AML-193 (cell line): ENCODE data around the gene OTX1.
A peak's percentile ranks its signal among the peaks of the same experiment; 100 is the strongest.
"Not testable (repeated sequence)": the region's sequence is repeated elsewhere in the genome, so short reads cannot be mapped to it uniquely, and the experiment has no call there.

Source experiments
- DNase-seq, 2 experiments: peaks; one replicate each; lab custom pipeline; 2025; lab: John Stamatoyannopoulos, UW

The OTX1 gene

DNA sequence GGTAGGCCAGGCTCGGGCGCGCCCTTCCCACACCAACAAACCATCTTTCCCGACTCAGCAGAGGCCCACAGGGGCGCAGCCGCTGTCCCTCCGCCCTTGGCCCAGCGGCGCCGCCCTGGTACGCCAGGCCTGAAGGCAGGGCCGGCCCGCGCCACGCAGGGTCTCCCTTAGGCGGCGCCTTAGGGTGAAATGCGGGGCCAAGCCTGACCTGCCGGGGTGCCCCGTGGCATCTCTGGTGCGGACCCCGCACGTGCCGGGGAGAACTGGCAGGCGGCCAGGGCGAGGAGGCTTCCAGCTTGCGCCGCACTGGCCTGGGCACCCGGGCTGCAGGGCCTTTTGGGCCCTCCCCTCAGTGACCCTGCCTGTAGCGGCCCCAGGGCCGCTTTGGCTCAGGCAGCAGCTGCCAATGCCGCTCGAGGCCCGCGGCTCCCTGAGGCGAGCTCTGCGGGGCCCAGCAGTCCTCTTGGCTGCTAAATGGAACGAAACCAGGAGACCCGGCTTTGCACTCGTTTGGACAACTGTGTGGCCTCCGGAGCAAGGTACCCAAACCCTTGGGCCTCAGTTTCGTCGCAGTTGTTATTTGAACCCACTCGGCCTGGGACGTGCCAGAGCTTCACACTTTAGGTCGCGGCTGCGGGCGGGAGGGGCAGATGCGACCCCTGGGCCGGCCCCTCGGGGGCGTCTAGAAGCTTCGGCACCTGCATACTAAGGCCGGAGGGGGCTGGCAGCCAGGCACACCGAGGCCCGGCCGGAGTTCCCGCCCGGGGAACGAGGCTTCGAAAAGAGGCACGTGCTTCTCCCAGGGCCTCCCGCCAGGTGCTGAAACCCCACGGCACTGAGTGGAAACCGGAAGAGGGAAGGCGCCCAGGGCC lies 8.5 kb downstream of the OTX1 start:
- DNase-seq: no peak

GRCh38 chr2:63059793-63060471 lies 9.3 kb downstream of the OTX1 start:
- DNase-seq: no peak

DNA sequence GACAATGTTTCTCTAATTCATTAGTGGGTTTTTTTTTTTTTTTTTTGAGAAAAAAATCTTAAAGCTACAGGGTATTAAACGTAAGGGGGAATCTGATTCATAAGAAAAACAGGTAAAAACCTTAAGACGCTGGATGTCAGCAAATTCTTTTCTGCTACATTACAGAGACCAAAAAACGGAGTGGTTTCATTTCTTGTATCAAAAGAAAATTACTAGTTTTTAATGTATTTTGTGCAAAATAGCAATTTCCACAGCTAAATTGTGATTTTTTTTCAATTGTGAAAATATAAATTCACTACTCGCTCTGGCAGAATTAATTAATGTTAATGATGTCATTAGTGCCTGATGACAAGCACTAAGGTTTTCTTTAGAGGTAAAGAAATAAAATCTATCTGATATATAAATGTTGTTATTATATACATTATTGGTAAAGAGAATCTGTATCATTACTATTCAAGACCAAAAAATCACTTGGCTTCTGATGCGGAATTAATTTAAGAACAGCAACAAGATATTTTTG lies 9.9 kb downstream of the OTX1 start:
- no peak for DNase-seq

DNA sequence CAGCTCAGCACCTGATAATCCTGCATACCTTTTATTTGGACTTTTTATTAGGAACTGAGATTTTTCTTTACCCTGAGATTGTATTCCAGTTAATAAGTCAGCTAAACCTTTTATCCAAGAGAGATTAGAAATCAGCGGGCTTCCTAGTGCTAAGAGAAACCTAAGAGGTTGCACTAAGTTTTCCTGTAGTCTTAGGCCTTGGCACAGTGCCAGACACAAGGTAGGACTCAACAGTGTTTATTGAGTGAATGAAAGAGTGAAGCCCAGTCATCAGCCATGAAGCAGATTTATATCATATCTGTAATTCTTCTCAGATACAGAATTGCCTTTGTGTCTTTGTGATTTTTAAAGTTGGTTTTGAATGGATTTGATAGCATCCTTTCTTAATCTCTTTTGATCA lies 13.6 kb downstream of the OTX1 start:
- DNase-seq: no peak

DNA sequence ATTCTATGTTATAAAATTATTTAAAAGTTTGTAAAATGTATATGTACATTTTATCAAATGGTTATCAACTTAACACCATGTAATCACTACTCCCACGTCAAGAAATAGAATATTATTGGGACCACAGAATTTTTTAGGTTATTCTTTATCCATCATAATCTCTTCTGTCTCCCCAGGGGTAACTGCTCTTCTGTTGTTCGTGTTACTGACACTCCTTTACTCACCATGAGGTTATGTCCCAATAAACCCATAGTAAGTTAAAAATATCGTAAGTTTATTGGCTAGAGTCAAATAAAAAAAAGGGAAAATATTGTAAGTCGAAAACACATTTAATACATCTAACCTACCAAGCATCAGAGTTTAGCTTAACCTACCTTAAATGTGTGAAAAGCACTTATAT lies 14.0 kb downstream of the OTX1 start:
- DNase-seq: no peak

DNA sequence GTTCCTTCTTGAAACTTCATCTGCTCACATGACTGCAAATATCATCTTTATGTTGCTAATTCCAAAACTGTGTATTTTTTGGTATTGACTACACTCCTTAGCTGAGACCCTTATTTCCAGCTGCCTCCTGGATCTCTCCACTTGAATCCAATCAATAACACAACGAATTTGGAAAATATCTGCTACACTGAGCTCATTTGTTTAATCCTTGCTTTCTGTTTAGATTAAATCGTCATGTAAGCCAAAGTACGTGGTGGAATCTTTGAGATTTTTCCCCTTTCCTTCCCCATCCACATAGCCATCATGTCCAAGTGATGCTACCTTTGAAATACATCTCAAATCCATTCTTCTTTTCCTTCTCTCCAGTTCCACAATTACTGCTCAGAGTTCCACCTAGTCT lies 15.6 kb downstream of the OTX1 start:
- DNase-seq: no peak

GRCh38 chr2:63066838-63067237 lies 16.2 kb downstream of the OTX1 start:
- no peak for DNase-seq

GRCh38 chr2:63071664-63072063 lies 21.0 kb downstream of the OTX1 start:
- DNase-seq: no peak

- no peak for DNase-seq
Observed at GRCh38 chr2:63073994-63074393, 23.4 kb downstream of the OTX1 start.

DNA sequence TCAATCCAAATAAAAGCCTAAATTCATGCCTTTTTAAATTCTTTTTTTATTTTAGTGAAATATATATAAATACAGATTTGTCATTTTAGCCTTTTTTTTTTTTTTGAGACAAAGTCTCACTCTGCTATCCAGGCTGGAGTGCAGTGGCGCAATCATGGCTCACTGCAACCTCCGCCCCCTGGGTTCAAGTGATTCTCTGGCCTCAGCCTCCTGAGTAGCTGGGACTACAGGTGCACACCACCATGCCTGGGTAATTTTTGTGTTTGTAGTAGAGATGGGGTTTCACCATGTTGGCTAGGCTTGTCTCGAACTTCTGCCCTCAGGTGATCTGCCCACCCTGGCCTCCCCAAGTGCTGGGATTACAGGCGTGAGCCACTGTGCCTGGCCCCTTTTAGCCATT lies 23.8 kb downstream of the OTX1 start:
- DNase-seq: not testable (repeated sequence)

DNA sequence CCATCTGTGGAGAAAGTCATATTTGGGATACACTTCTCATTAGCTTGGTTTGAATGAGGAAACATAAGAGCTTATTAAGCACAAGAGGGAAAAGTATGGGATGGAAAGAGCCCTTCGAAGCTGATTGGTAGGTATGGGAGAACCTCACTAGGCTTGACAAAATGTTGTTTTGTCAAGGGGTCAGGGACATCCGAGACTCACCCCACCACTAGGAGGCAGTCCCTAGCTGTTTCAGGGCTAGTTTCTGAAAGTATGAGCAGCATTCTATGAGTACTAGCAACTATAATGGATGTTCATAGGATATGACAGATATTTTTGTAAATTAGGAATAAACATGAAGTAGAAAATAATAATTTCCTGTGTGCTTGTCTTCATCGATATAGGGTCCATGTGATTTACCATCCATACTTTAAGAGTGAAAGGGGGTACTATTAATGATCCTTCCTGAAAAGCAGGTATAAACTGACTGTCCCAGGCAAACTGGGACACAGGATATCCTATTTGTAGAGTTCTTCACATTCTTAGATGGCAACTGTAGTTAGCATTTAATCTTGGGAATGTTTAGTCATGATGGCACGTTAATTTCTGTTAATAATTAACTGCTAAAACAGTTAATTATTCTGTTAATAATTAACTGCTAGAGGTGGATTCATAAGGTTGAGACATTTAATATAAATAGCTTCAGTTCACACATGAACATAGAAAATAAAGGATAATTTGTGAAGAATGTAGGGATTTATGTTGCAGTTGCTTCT lies 28.4 kb downstream of the OTX1 start:
- peak; percentile 49 to 61 for DNase-seq

DNA sequence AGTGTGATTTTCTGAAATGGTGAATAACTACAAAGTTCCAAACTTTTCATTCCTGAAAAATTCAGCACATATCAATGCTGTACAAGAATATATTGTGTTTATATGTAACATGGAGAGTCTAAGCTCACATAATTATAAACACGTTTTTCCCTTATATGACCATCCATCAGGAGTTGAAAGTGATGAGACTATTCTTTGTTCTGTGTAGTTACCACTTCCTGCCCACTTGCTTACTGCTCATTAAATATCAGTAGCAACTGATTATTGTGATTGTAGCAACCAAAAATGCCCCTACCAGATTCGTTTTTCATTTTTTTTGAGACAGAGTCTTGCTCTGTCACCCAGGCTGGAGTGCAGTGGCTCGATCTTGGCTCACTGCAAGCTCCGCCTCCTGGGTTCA lies 30.8 kb downstream of the OTX1 start:
- no peak for DNase-seq

GRCh38 chr2:63086687-63087086 lies 36.1 kb downstream of the OTX1 start:
- DNase-seq: no peak

DNA sequence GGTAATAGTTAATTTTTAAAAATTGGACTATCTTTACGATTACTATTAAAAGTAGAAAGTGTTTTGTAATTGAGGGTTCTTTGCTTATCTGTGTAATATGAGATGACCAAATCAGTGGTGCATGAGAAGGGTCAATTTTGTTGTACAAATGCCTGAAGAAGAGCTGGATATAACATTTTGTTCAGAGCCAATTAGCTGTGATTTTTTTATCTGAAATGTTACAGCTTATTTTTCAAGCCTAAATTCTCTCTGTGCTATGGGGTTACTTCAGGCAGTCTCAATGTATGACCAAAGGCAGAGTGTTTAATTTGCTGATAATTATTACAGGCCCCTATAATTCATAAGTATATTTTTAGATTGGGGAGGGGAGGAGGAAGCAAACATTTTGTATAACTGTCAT lies 41.8 kb downstream of the OTX1 start:
- no peak for DNase-seq

DNA sequence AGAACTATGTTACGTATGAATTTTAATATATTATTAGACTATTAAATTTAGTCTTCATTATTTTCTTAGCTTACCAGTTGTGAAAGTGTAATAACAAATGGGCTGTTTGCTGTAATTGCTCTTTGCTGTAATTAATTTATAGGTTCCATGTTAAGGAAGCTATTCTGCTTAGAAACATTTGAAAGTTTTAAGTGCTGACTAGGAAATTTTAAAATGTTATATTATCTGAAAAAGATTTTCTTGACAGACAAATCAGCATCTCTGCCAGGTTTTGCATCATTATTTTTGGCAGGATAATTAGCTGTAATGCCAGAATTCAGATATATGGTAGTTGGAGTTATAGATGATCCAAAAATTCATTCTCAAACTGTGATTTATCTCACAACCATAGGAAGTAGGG lies 42.2 kb downstream of the OTX1 start:
- DNase-seq: no peak

- DNase-seq: no peak
Observed at GRCh38 chr2:63093502-63093901, 42.9 kb downstream of the OTX1 start.

GRCh38 chr2:63096491-63096890 lies 45.9 kb downstream of the OTX1 start:
- DNase-seq: no peak

DNA sequence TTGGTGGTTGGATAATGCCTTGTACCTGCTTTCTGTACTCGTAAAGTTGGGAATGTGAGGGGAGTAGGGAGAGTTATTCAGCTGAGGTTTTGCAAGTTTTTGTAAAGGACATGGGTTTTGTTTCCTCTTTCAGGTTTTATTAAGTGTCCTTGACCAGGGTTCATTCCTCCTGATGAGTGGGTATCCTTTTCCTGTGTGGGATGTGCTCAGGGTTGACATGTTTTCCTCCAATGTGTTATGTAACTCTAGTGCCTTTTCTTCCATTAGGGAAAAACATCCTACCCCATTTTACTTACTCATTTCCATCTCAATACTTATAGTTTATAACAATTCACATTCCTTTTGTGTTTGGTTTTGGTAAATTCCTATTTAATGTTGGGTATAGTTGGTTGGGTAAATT lies 48.4 kb downstream of the OTX1 start:
- no peak for DNase-seq

DNA sequence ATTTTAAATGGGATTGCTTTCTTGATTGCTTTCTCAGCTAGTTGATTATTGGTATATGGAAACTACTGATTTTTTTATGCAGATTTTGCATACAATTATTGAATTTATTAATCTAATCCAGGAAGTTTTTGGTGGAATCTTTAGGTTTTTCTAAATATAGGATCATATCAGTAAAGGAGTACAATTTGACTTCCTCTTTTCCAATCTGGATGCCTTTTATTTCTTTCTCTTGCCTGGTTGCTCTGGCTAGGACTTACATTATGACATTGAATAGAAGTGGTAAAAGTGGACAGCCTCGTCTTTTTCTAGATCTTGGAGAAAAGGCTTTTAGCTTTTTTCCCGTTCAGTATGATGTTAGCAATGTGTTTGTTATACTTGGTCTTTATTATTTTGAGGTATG lies 51.3 kb downstream of the OTX1 start:
- DNase-seq: no peak

DNA sequence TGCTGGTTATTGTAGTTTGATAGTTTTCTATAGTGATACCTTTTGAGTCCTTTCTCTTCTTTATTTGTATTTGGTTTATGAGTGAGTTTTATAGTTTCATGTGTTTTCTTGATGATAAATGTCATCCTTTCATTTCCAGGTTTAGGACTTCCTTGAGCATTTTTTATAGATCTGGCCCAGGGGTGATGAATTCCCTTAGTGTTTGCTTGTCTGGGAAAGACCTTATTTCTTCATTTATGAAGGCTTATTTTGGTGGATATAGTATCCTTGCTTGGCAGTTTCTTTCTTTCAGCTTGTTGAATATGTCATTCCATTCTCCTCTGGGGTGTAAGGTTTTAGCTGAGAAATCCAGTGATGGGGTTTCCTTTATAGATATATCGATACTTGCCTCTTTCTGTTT lies 53.9 kb downstream of the OTX1 start:
- DNase-seq: no peak
